Measurements from ENCODE around the gene EEIG2. TPM values are rescaled to one million over a fixed set of nuclear protein-coding genes. Genes with fewer than 3 reads are reported as not detected.

Gene EEIG2
- total RNA-seq, 1 experiment from 2014 or later, result 16.0 TPM

GRCh38 chr1:108595507-108595906, 35.6 kb downstream of the EEIG2 start:
- ATAC-seq, result no peak

DNA sequence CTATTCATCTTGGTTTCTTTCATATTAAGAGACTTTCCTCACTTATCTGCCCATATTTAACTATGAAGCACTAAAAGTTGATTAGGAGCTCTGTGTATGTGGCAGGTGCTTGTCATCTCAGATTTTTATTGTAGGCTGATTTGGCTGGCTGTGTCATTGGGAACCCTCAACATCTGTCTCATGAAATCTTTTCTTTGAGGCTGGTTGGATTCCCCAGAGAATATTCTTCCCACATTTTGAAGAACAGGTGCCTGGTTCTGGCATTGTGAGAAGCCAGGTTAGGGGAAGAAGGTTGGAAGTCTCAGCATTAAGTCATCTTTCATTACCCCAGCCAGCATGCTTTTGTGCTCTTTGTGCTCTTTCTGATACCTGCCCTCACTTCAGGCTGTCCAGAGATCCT, 37.1 kb downstream of the EEIG2 start:
- H3K4me3 ChIP-seq (replicated peaks in 1 of 2; ENCODE audit: low read depth in 1 of 2, low read length in 2 of 2), result no peak overlapping the region
- DNase-seq (ENCODE audit: low read depth, low spot score) (no peak), ATAC-seq (no peak)
- no peaks in the 10 kb centered on the region for H3K9me3 ChIP-seq (ENCODE audit: control insufficient read depth in 1 of 2, insufficient read depth in 1 of 2, low read depth in 1 of 2, low read length in 2 of 2)
- RAD21 ChIA-PET (ENCODE audit: low non-redundant PET in 1 of 2, low total read pairs in 2 of 2, uncharacterized antibody in 2 of 2, unreplicated experiment in 2 of 2), result no interaction called here
- POLR2A ChIA-PET, result no interaction called here
- no peaks in the 10 kb centered on the region for H4K20me1 ChIP-seq (ENCODE audit: insufficient read depth)
- BruUV-seq (replicated peaks), result no TSS peak
- no peaks in the 10 kb centered on the region for H3K79me2 ChIP-seq (ENCODE audit: insufficient read depth, low read length)
- H3K9ac ChIP-seq (ENCODE audit: low read length), result no peak overlapping the region
- CTCF ChIA-PET, result no interaction called here
- no peak overlapping the region for H2AFZ ChIP-seq (ENCODE audit: low read depth, low read length, poor library complexity, severe bottlenecking)
- no peaks in the 10 kb centered on the region for H3K36me3 ChIP-seq (ENCODE audit: control insufficient read depth in 1 of 2, insufficient read depth in 2 of 2, low read length in 2 of 2)
- no peaks in the 10 kb centered on the region for H3K27me3 ChIP-seq (ENCODE audit: insufficient read depth, low read length)
- no peak overlapping the region for H3K27ac ChIP-seq (ENCODE audit: low read depth, low read length)
- intact Hi-C loops (cut with micrococcal nuclease), result no loop called here
- H3K4me2 ChIP-seq (ENCODE audit: low read length), result no peak overlapping the region
- no peaks in the 10 kb centered on the region for H3K9me2 ChIP-seq (ENCODE audit: insufficient read depth)
- no peaks in the 10 kb centered on the region for H3K4me1 ChIP-seq (ENCODE audit: control insufficient read depth in 1 of 2, insufficient read depth in 2 of 2, low read length in 2 of 2)
- TF ChIP-seq, protein P1, sequence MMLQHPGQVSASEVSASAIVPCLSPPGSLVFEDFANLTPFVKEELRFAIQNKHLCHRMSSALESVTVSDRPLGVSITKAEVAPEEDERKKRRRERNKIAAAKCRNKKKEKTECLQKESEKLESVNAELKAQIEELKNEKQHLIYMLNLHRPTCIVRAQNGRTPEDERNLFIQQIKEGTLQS (IDR thresholded peaks at IDR 0.05), result no peak
- TF ChIP-seq MAX (IDR thresholded peaks at IDR 0.05), result no peak
- no peak for TF ChIP-seq POLR2A (IDR thresholded peaks at IDR 0.05; ENCODE audit: borderline replicate concordance, extremely low read depth, insufficient read depth, insufficient read length)
- TF ChIP-seq SRF (IDR thresholded peaks at IDR 0.05; ENCODE audit: low read depth), result no peak
- TF ChIP-seq REST (IDR thresholded peaks at IDR 0.05; ENCODE audit: low read depth), result no peak
- TF ChIP-seq SP1 (IDR thresholded peaks at IDR 0.05; ENCODE audit: low read depth), result no peak
- TF ChIP-seq YY1 (IDR thresholded peaks at IDR 0.05; ENCODE audit: extremely low read depth, insufficient replicate concordance, low read depth, low read length), result no peak
- TF ChIP-seq ELF1 (IDR thresholded peaks at IDR 0.05; ENCODE audit: borderline replicate concordance, low read depth), result no peak

More at GRCh38 chr1:108595507-108595906, 35.6 kb downstream of the EEIG2 start:
- POLR2A ChIA-PET, result no interaction called here
- Histone ChIP-seq H3K27ac (ENCODE audit: low read depth, low read length) (no peak overlapping the region), H3K36me3 (ENCODE audit: control insufficient read depth in 1 of 2, insufficient read depth in 2 of 2, low read length in 2 of 2) (no peaks in the 10 kb centered on the region), H3K4me2 (ENCODE audit: low read length) (no peak overlapping the region), H4K20me1 (ENCODE audit: insufficient read depth) (no peaks in the 10 kb centered on the region), H3K4me1 (ENCODE audit: control insufficient read depth in 1 of 2, insufficient read depth in 2 of 2, low read length in 2 of 2) (no peaks in the 10 kb centered on the region), H3K9me3 (ENCODE audit: control insufficient read depth in 1 of 2, insufficient read depth in 1 of 2, low read depth in 1 of 2, low read length in 2 of 2) (no peaks in the 10 kb centered on the region), H3K4me3 (replicated peaks in 1 of 2; ENCODE audit: low read depth in 1 of 2, low read length in 2 of 2) (no peak overlapping the region), H3K79me2 (ENCODE audit: insufficient read depth, low read length) (no peaks in the 10 kb centered on the region), H3K9ac (ENCODE audit: low read length) (no peak overlapping the region), H2AFZ (ENCODE audit: low read depth, low read length, poor library complexity, severe bottlenecking) (no peak overlapping the region), H3K9me2 (ENCODE audit: insufficient read depth) (no peaks in the 10 kb centered on the region), H3K27me3 (ENCODE audit: insufficient read depth, low read length) (no peaks in the 10 kb centered on the region)
- CTCF ChIA-PET, result no interaction called here
- TF ChIP-seq EZH2 (IDR thresholded peaks at IDR 0.05) (no peak), SIN3A (IDR thresholded peaks at IDR 0.05; ENCODE audit: low read depth) (no peak), CEBPB (IDR thresholded peaks at IDR 0.05; ENCODE audit: low read depth) (no peak), SRF (IDR thresholded peaks at IDR 0.05; ENCODE audit: low read depth) (no peak), ZNF274 (IDR thresholded peaks at IDR 0.05; ENCODE audit: low read depth, low read length) (no peak), SP1 (IDR thresholded peaks at IDR 0.05; ENCODE audit: low read depth) (no peak), MAX (IDR thresholded peaks at IDR 0.05) (no peak), POLR2AphosphoS5 (IDR thresholded peaks at IDR 0.05; ENCODE audit: low read depth, low read length) (no peak), POLR2A (IDR thresholded peaks at IDR 0.05; ENCODE audit: borderline replicate concordance, extremely low read depth, insufficient read depth, insufficient read length) (no peak), EZH2phosphoT487 (IDR thresholded peaks at IDR 0.05; ENCODE audit: borderline replicate concordance) (no peak), ELF1 (IDR thresholded peaks at IDR 0.05; ENCODE audit: borderline replicate concordance, low read depth) (no peak)
- TF ChIP-seq, protein P2, sequence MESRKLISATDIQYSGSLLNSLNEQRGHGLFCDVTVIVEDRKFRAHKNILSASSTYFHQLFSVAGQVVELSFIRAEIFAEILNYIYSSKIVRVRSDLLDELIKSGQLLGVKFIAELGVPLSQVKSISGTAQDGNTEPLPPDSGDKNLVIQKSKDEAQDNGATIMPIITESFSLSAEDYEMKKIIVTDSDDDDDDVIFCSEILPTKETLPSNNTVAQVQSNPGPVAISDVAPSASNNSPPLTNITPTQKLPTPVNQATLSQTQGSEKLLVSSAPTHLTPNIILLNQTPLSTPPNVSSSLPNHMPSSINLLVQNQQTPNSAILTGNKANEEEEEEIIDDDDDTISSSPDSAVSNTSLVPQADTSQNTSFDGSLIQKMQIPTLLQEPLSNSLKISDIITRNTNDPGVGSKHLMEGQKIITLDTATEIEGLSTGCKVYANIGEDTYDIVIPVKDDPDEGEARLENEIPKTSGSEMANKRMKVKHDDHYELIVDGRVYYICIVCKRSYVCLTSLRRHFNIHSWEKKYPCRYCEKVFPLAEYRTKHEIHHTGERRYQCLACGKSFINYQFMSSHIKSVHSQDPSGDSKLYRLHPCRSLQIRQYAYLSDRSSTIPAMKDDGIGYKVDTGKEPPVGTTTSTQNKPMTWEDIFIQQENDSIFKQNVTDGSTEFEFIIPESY (IDR thresholded peaks at IDR 0.05; ENCODE audit: extremely low read depth, insufficient replicate concordance, low read length), result no peak
- BruUV-seq (replicated peaks), result no TSS peak
- DNase-seq (ENCODE audit: low read depth, low spot score), result no peak
- intact Hi-C loops (cut with micrococcal nuclease), result no loop called here
- RAD21 ChIA-PET (ENCODE audit: low non-redundant PET in 1 of 2, low total read pairs in 2 of 2, uncharacterized antibody in 2 of 2, unreplicated experiment in 2 of 2), result no interaction called here
